ENCODE data around the gene NDEL1. TPM values are rescaled to one million over a fixed set of nuclear protein-coding genes. Genes with fewer than 3 reads are reported as not detected.

The NDEL1 gene
- total and polyA plus RNA-seq, 9 of the 15 experiments (the other 6 are each of a cell fraction or from before 2014, with no cell fraction given), result 0.86 to 30.5 (median 22.7) TPM

DNA sequence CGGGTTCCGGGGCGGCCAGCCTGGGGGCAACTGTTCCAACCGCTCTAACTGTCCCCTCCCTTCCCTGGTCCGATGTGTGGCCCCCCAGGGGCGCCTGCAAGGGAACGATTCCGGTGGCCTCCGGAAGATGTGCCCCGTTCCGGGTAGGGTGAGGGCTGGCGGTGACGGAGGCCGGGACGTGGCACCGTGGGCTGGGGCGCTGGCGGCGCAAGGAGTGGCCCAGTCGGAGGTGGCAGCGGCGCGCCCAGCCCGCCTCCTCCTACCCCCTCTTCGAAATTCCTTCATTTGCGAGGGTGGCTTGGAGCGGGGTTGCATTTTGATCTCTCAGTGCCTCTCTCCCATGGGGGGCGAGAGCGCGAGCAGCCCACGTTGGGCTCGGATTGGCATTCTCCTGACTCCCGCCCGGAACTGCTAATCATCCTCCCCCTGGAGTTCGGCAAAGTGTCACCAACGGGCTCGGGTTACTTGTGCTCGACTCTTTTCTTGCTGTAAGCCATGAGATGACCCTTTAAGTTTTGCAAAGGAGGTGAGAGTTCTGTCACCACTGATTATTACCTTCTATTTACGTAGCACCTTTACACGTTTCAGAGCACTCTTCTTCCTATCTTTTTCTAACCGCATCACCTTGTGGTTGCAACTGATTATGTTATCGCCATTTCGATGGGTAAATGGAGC lies 622 bp downstream of the NDEL1 start (continued):
- TF ChIP-seq BRCA1 (IDR thresholded peaks at IDR 0.05), result no peak
- no peak for TF ChIP-seq BRCA1 (CRISPR knock-in tag; IDR thresholded peaks at IDR 0.05)
- no peak for TF ChIP-seq TGIF2 (CRISPR knock-in tag; IDR thresholded peaks at IDR 0.05)
- TF ChIP-seq MAFK (IDR thresholded peaks at IDR 0.05; ENCODE audit: low read length), result no peak
- no peak for TF ChIP-seq ZNF436 (CRISPR knock-in tag; IDR thresholded peaks at IDR 0.05)
- TF ChIP-seq JUND (IDR thresholded peaks at IDR 0.05; ENCODE audit: borderline replicate concordance, low read depth, low read length), result no peak
- TF ChIP-seq JUND (tag; IDR thresholded peaks at IDR 0.05; ENCODE audit: borderline replicate concordance, low read depth, low read length), result no peak
- TF ChIP-seq, protein P1, sequence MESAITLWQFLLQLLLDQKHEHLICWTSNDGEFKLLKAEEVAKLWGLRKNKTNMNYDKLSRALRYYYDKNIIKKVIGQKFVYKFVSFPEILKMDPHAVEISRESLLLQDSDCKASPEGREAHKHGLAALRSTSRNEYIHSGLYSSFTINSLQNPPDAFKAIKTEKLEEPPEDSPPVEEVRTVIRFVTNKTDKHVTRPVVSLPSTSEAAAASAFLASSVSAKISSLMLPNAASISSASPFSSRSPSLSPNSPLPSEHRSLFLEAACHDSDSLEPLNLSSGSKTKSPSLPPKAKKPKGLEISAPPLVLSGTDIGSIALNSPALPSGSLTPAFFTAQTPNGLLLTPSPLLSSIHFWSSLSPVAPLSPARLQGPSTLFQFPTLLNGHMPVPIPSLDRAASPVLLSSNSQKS (CRISPR knock-in tag; IDR thresholded peaks at IDR 0.05), result no peak
- TF ChIP-seq CEBPG (CRISPR knock-in tag; IDR thresholded peaks at IDR 0.05), result no peak
- TF ChIP-seq CEBPG (tag; conservative IDR thresholded peaks at IDR 0.05 in 1 of 2, IDR thresholded peaks at IDR 0.05 in 1 of 2), result no peak
- TF ChIP-seq CBFA2T2 (conservative IDR thresholded peaks at IDR 0.05), result peak; percentile 70
- TF ChIP-seq LEF1 (IDR thresholded peaks at IDR 0.05), result no peak
- no peak for TF ChIP-seq RFX5 (IDR thresholded peaks at IDR 0.05; ENCODE audit: low read depth, low read length)
- TF ChIP-seq RUNX1 (IDR thresholded peaks at IDR 0.05; ENCODE audit: low read depth), result no peak
- no peak for TF ChIP-seq RBM15 (IDR thresholded peaks at IDR 0.05; ENCODE audit: insufficient read depth, low read length)
- no peak for TF ChIP-seq LCOR (CRISPR knock-in tag; IDR thresholded peaks at IDR 0.05)
- no peak for TF ChIP-seq HMG20A (CRISPR knock-in tag; conservative IDR thresholded peaks at IDR 0.05)
- TF ChIP-seq FOXA1 (IDR thresholded peaks at IDR 0.05; ENCODE audit: borderline replicate concordance), result no peak
- TF ChIP-seq MCM5 (IDR thresholded peaks at IDR 0.05; ENCODE audit: low read depth), result no peak
- no peak for TF ChIP-seq ZNF444 (CRISPR knock-in tag; IDR thresholded peaks at IDR 0.05)
- no peak for TF ChIP-seq ZNF584 (CRISPR knock-in tag; IDR thresholded peaks at IDR 0.05; ENCODE audit: low read depth)
- TF ChIP-seq SRSF3 (IDR thresholded peaks at IDR 0.05; ENCODE audit: insufficient read depth, low read length), result no peak
- TF ChIP-seq PURB (CRISPR knock-in tag; IDR thresholded peaks at IDR 0.05; ENCODE audit: low read depth), result no peak
- no peak for TF ChIP-seq ZNF324 (CRISPR knock-in tag; IDR thresholded peaks at IDR 0.05)
- TF ChIP-seq ZNF431 (CRISPR knock-in tag; IDR thresholded peaks at IDR 0.05), result no peak
- no peak for TF ChIP-seq ZKSCAN8 (CRISPR knock-in tag; IDR thresholded peaks at IDR 0.05)
- no peak for TF ChIP-seq ZNF561 (CRISPR knock-in tag; conservative IDR thresholded peaks at IDR 0.05)
- TF ChIP-seq, protein P2, sequence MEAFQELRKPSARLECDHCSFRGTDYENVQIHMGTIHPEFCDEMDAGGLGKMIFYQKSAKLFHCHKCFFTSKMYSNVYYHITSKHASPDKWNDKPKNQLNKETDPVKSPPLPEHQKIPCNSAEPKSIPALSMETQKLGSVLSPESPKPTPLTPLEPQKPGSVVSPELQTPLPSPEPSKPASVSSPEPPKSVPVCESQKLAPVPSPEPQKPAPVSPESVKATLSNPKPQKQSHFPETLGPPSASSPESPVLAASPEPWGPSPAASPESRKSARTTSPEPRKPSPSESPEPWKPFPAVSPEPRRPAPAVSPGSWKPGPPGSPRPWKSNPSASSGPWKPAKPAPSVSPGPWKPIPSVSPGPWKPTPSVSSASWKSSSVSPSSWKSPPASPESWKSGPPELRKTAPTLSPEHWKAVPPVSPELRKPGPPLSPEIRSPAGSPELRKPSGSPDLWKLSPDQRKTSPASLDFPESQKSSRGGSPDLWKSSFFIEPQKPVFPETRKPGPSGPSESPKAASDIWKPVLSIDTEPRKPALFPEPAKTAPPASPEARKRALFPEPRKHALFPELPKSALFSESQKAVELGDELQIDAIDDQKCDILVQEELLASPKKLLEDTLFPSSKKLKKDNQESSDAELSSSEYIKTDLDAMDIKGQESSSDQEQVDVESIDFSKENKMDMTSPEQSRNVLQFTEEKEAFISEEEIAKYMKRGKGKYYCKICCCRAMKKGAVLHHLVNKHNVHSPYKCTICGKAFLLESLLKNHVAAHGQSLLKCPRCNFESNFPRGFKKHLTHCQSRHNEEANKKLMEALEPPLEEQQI (IDR thresholded peaks at IDR 0.05), result no peak

All from K562 (cell line).